HG03342 (cell line): ENCODE measurements around the gene NUAK1.
"Not testable (repeated sequence)": the region's sequence is repeated elsewhere in the genome, so short reads cannot be mapped to it uniquely, and the experiment has no call there.

Experiments
- ATAC-seq: cut with Tn5 transposase; IDR thresholded peaks from one replicate; pipeline ENCODE4 v1.9.1; 2021; ENCODE audit warnings: mild to moderate bottlenecking, moderate library complexity; ENCODE audit not compliant: unreplicated experiment

Gene NUAK1

GRCh38 chr12:106147956-106148355, 9.2 kb upstream of the NUAK1 start:
- no peak for ATAC-seq

- ATAC-seq = no peak
Observed at GRCh38 chr12:106146987-106147386, 8.2 kb upstream of the NUAK1 start.

- ATAC-seq = no peak
Observed at GRCh38 chr12:106145539-106146447, 7.0 kb upstream of the NUAK1 start.

- no peak for ATAC-seq
Observed at GRCh38 chr12:106144847-106145246, 6.1 kb upstream of the NUAK1 start.

GRCh38 chr12:106142591-106143261, 4.0 kb upstream of the NUAK1 start:
- no peak for ATAC-seq

GRCh38 chr12:106141920-106142319, 3.2 kb upstream of the NUAK1 start:
- ATAC-seq = not testable (repeated sequence)

GRCh38 chr12:106141452-106141851, 2.7 kb upstream of the NUAK1 start:
- ATAC-seq = no peak

- no peak for ATAC-seq
Observed at GRCh38 chr12:106141003-106141402, 2.2 kb upstream of the NUAK1 start.

GRCh38 chr12:106140223-106140986, 1.7 kb upstream of the NUAK1 start:
- ATAC-seq = no peak

- ATAC-seq = no peak
Observed at GRCh38 chr12:106139422-106140171, 843 bp upstream of the NUAK1 start.

GRCh38 chr12:106138357-106138632, 459 bp downstream of the NUAK1 start:
- no peak for ATAC-seq

- no peak for ATAC-seq
Observed at GRCh38 chr12:106137530-106138356, 1.0 kb downstream of the NUAK1 start.

- no peak for ATAC-seq
Observed at GRCh38 chr12:106136263-106136662, 2.5 kb downstream of the NUAK1 start.

- no peak for ATAC-seq
Observed at GRCh38 chr12:106135781-106136180, 3.0 kb downstream of the NUAK1 start.

- ATAC-seq = no peak
Observed at GRCh38 chr12:106135075-106135474, 3.7 kb downstream of the NUAK1 start.

- no peak for ATAC-seq
Observed at GRCh38 chr12:106134294-106134949, 4.3 kb downstream of the NUAK1 start.

- no peak for ATAC-seq
Observed at GRCh38 chr12:106133136-106134087, 5.3 kb downstream of the NUAK1 start.
